K562 (cell line): ENCODE data around the gene CITED2. TPM values are rescaled to one million over a fixed set of nuclear protein-coding genes. Genes with fewer than 3 reads are reported as not detected.

Experiments
- BDP1 ChIP-seq: IDR thresholded peaks from 3 replicates; pipeline ENCODE4 v1.6.1; 2011; ENCODE audit not compliant: insufficient read length, insufficient read depth
- CREM ChIP-seq: IDR thresholded peaks from 2 replicates; pipeline ENCODE4 v1.6.1; 2014; ENCODE audit warnings: antibody characterized with exemption, low read depth
- ELF2 ChIP-seq: fragments of 250-450 bp; sonication (Bioruptor Pico); IDR thresholded peaks from 2 replicates; pipeline ENCODE4 v1.5.0; 2021; ENCODE audit warnings: mild to moderate bottlenecking
- FOXJ2 ChIP-seq: fragments of 200-800 bp; sonication (Bioruptor generic); IDR thresholded peaks from 2 replicates; pipeline ENCODE4 v1.6.1; 2016; ENCODE audit warnings: missing genetic modification characterization, missing compliant biosample characterization
- KLF1 ChIP-seq: fragments of 450-650 bp; IDR thresholded peaks from 2 replicates; pipeline ENCODE4 v1.6.1; 2016; ENCODE audit warnings: missing genetic modification characterization, missing compliant biosample characterization
- MTA1 ChIP-seq: fragments of 450-650 bp; IDR thresholded peaks from 2 replicates; pipeline ENCODE4 v1.6.1; 2017; ENCODE audit warnings: borderline replicate concordance
- NONO ChIP-seq, 2 experiments: fragments of 200-400 bp in 1 of 2; fragments of 450-650 bp in 1 of 2; formaldehyde crosslinking in 1 of 2; IDR thresholded peaks; 2 replicates each; pipeline ENCODE4 v1.6.1; 2017; ENCODE audit warnings: low read depth in 2 of 2, mild to moderate bottlenecking in 2 of 2, moderate library complexity in 2 of 2, low read length in 1 of 2
- NR2F6 ChIP-seq: fragments of 450-650 bp; formaldehyde crosslinking; IDR thresholded peaks from 2 replicates; pipeline ENCODE4 v1.4.0; 2020; ENCODE audit warnings: mild to moderate bottlenecking
- PHF8 ChIP-seq: fragments of 200-600 bp; sonication (generic); IDR thresholded peaks from 2 replicates; pipeline ENCODE4 v1.6.1; 2012; ENCODE audit warnings: mixed run types, mild to moderate bottlenecking, inconsistent platforms, low read length, moderate library complexity, borderline replicate concordance
- POLR2G ChIP-seq: fragments of 200-400 bp; formaldehyde crosslinking; IDR thresholded peaks from 2 replicates; pipeline ENCODE4 v1.6.1; 2017; ENCODE audit warnings: low read depth, mild to moderate bottlenecking, antibody characterized with exemption, low read length, moderate library complexity
- PPARD ChIP-seq: fragments of 250-450 bp; sonication (Bioruptor Pico); IDR thresholded peaks from 2 replicates; pipeline ENCODE4 v1.8.0; 2022; ENCODE audit warnings: inconsistent platforms, mild to moderate bottlenecking, moderate library complexity
- TAF1 ChIP-seq: IDR thresholded peaks from 2 replicates; pipeline ENCODE4 v1.6.1; 2011; ENCODE audit warnings: mild to moderate bottlenecking, low read length, moderate library complexity; ENCODE audit not compliant: insufficient read depth, control insufficient read depth, severe bottlenecking; ENCODE audit errors: extremely low read depth
- UBTF ChIP-seq, 2 experiments: IDR thresholded peaks; 2 replicates each; pipeline ENCODE4 v1.6.1; 2012; ENCODE audit warnings: improper control_type of control experiment in 2 of 2, low read depth in 2 of 2, low read length in 2 of 2, borderline replicate concordance in 1 of 2
- ZBTB8A ChIP-seq: fragments of 450-650 bp; IDR thresholded peaks from 2 replicates; pipeline ENCODE4 v1.6.1; 2018; ENCODE audit warnings: mild to moderate bottlenecking, moderate library complexity; ENCODE audit not compliant: partially characterized antibody
- ZNF175 ChIP-seq: fragments of 200-800 bp; sonication (Bioruptor generic); IDR thresholded peaks from 2 replicates; pipeline ENCODE4 v1.6.1; 2016; ENCODE audit warnings: low read depth, mild to moderate bottlenecking, missing genetic modification characterization, missing compliant biosample characterization
- ZNF316 ChIP-seq: fragments of 450-650 bp; IDR thresholded peaks from 2 replicates; pipeline ENCODE4 v1.6.1; 2016
- polyA plus RNA-seq, 8 experiments: library from polyadenylated mRNA; depleted of rRNA in 4 of 8; stranded (reverse) in 5 of 8; unstranded in 3 of 8; fragments of >200 nt; fragmentation: Nextera tagmentation in 2 of 8; fragmentation: Illumina TruSeq in 1 of 8; extraction: Ambion mirVana in 2 of 8; extraction: Trizol in 1 of 8; gene quantifications; 2 replicates each; pipeline versions ENCODE4 v1.2.1 to v1.2.3, GENCODE V29; 2011 to 2014; ENCODE audit warnings: inconsistent platforms in 1 of 8, missing spikeins in 1 of 8
- total RNA-seq, 7 experiments: library from RNA; depleted of rRNA in 6 of 7; stranded (reverse); fragments of >200 nt in 6 of 7; fragmentation: Illumina TruSeq in 2 of 7; extraction: Trizol in 2 of 7; gene quantifications; 2 replicates each; pipeline versions ENCODE4 v1.2.1 to v1.2.3, GENCODE V29; 2011 to 2021; ENCODE audit warnings: low replicate concordance in 1 of 7
- TF ChIP-seq, protein P1 (sequence below): fragments of 250-450 bp; sonication (Bioruptor Pico); IDR thresholded peaks from 2 replicates; pipeline ENCODE4 v1.8.0; 2021; ENCODE audit warnings: moderate library complexity, mild to moderate bottlenecking, inconsistent platforms
- TF ChIP-seq, protein P2 (sequence below): sonication (generic); formaldehyde crosslinking; IDR thresholded peaks from 2 replicates; pipeline ENCODE4 v1.8.0; 2023; ENCODE audit warnings: mild to moderate bottlenecking, missing genetic modification reagents

The CITED2 gene
- total and polyA plus RNA-seq, 9 of the 15 experiments (the other 6 are each of a cell fraction or from before 2014, with no cell fraction given), result 0.21 to 86.1 (median 17.5) TPM

DNA sequence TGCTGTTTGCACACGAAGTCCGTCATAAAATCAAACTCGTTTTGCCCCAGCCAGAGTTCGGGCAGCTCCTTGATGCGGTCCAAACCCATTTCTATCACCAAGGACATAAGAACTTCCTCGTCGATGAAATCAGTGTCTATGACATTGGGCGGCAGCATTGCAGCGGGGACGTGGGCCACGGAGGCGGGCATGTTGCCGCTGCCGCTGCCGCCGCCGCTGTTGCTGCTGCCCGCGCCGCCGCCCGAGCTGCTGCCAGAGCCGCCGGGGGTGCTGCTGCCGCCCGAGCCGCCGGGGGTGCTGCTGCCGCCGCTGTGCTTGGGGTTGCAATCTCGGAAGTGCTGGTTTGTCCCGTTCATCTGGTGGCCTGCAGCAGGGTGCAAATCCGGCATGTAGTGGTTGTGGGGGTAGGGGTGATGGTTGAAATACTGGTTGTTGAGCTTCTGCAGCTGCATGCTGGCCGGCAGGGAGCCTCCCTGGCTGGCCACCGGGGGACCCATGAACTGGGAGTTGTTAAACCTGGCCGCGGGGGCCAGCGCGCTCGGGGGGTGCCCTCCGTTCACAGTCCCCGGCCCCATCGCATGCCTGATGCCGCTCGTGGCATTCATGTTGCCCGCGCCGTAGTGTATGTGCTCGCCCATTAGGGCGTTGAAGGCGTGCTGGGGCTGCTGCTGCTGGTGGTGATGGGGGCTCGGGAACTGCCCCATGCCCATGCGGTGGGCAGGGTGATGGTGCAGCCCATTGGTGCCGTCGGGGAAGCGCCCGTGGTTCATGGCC, 1.1 kb downstream of the CITED2 start (continued):
- TF ChIP-seq UBTF (IDR thresholded peaks at IDR 0.05; ENCODE audit: borderline replicate concordance in 1 of 2, low read depth in 2 of 2, low read length in 2 of 2) (peak; percentile 87 to 91), KLF1 (tag) (0 out of 2 replicates have a peak, but pooled peaks have one; percentile 42), PPARD (CRISPR knock-in tag) (no peak), FOXJ2 (tag) (peak; percentile 66), NR2F6 (no peak), BDP1 (no peak), CREM (peak; percentile 43), ZNF316 (no peak), ZBTB8A (no peak), ELF2 (CRISPR knock-in tag) (peak; percentile 27; the same call in 1 of the 2 replicates), PHF8 (no peak), TAF1 (no peak), POLR2G (peak; percentile 80), ZNF175 (CRISPR knock-in tag) (no peak), MTA1 (no peak), NONO (IDR thresholded peaks at IDR 0.05; ENCODE audit: low read depth in 2 of 2, low read length in 1 of 2) (peak in 1 of 2 experiments; percentile 62; a peak in 1 of 4 replicates)
- TF ChIP-seq, protein P1, sequence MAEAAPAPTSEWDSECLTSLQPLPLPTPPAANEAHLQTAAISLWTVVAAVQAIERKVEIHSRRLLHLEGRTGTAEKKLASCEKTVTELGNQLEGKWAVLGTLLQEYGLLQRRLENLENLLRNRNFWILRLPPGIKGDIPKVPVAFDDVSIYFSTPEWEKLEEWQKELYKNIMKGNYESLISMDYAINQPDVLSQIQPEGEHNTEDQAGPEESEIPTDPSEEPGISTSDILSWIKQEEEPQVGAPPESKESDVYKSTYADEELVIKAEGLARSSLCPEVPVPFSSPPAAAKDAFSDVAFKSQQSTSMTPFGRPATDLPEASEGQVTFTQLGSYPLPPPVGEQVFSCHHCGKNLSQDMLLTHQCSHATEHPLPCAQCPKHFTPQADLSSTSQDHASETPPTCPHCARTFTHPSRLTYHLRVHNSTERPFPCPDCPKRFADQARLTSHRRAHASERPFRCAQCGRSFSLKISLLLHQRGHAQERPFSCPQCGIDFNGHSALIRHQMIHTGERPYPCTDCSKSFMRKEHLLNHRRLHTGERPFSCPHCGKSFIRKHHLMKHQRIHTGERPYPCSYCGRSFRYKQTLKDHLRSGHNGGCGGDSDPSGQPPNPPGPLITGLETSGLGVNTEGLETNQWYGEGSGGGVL (CRISPR knock-in tag), result no peak
- TF ChIP-seq, protein P2, sequence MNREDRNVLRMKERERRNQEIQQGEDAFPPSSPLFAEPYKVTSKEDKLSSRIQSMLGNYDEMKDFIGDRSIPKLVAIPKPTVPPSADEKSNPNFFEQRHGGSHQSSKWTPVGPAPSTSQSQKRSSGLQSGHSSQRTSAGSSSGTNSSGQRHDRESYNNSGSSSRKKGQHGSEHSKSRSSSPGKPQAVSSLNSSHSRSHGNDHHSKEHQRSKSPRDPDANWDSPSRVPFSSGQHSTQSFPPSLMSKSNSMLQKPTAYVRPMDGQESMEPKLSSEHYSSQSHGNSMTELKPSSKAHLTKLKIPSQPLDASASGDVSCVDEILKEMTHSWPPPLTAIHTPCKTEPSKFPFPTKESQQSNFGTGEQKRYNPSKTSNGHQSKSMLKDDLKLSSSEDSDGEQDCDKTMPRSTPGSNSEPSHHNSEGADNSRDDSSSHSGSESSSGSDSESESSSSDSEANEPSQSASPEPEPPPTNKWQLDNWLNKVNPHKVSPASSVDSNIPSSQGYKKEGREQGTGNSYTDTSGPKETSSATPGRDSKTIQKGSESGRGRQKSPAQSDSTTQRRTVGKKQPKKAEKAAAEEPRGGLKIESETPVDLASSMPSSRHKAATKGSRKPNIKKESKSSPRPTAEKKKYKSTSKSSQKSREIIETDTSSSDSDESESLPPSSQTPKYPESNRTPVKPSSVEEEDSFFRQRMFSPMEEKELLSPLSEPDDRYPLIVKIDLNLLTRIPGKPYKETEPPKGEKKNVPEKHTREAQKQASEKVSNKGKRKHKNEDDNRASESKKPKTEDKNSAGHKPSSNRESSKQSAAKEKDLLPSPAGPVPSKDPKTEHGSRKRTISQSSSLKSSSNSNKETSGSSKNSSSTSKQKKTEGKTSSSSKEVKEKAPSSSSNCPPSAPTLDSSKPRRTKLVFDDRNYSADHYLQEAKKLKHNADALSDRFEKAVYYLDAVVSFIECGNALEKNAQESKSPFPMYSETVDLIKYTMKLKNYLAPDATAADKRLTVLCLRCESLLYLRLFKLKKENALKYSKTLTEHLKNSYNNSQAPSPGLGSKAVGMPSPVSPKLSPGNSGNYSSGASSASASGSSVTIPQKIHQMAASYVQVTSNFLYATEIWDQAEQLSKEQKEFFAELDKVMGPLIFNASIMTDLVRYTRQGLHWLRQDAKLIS (CRISPR knock-in tag), result peak; percentile 86
